ENCODE results near the gene RAB6B. TPM values are rescaled to one million over a fixed set of nuclear protein-coding genes. Genes with fewer than 3 reads are reported as not detected.

The RAB6B gene
- total RNA-seq, 2 donors from 2014 or later: 2.6 to 5.6 TPM

DNA sequence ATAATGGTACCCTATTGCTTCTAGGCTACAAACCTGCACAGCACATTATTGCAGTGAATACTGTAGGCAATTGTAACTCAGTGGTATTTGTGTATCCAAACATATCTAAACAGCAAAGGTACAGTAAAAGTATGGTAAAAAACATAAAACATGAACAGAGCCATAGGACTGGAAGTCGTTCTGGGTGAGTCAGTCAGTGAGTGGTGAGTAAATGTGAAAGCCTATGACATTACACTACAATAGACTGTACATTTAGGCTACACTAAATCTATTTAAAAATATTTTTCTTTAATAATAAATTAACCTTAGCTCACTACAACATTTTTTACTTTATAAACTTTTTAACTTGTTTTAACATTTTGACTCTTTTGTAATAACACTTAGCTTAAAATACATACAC, 21.3 kb downstream of the RAB6B start:
- no peaks in the 10 kb centered on the region for H3K9me3 ChIP-seq
- H3K36me3 ChIP-seq: no peaks in the 10 kb centered on the region
- no peak for DNase-seq
- no peaks in the 10 kb centered on the region for H3K4me1 ChIP-seq
- no peak overlapping the region for H3K27ac ChIP-seq
- H3K27me3 ChIP-seq: no peaks in the 10 kb centered on the region
- intact Hi-C loops (cut with DNase I): no loop called here
- TF ChIP-seq, protein P1, sequence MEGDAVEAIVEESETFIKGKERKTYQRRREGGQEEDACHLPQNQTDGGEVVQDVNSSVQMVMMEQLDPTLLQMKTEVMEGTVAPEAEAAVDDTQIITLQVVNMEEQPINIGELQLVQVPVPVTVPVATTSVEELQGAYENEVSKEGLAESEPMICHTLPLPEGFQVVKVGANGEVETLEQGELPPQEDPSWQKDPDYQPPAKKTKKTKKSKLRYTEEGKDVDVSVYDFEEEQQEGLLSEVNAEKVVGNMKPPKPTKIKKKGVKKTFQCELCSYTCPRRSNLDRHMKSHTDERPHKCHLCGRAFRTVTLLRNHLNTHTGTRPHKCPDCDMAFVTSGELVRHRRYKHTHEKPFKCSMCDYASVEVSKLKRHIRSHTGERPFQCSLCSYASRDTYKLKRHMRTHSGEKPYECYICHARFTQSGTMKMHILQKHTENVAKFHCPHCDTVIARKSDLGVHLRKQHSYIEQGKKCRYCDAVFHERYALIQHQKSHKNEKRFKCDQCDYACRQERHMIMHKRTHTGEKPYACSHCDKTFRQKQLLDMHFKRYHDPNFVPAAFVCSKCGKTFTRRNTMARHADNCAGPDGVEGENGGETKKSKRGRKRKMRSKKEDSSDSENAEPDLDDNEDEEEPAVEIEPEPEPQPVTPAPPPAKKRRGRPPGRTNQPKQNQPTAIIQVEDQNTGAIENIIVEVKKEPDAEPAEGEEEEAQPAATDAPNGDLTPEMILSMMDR (IDR thresholded peaks at IDR 0.05): no peak
- no peak overlapping the region for H3K4me3 ChIP-seq
- H3K9ac ChIP-seq (ENCODE audit: low read depth in 2 of 2, low read length in 2 of 2): no peak overlapping the region

DNA sequence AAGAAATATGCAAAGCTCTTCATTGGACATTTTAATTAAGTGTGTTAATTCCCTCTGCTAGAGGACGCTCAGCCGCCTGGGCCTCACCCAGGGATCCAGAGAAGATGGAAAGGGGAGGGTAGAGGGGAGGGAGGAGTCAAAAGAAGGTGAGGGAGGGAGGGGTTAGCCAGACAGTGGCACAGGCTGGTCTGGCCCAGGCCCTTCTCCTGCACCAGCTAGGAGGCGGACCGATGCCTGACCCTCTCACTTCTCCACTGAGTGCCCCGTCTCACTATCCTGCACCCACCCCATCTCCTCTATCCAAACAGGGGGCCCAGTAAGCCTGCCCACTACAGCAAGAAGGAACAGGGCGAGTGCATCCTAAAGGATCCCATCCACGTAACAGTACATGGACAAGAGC, 22.9 kb downstream of the RAB6B start:
- H3K27me3 ChIP-seq: no peaks in the 10 kb centered on the region
- intact Hi-C loops (cut with DNase I): no loop called here
- no peaks in the 10 kb centered on the region for H3K4me1 ChIP-seq
- TF ChIP-seq, protein P1 (IDR thresholded peaks at IDR 0.05): no peak
- H3K9me3 ChIP-seq: no peaks in the 10 kb centered on the region
- H3K27ac ChIP-seq: no peak overlapping the region
- no peak for DNase-seq
- H3K4me3 ChIP-seq: no peak overlapping the region
- H3K9ac ChIP-seq (ENCODE audit: low read depth in 2 of 2, low read length in 2 of 2): no peak overlapping the region
- H3K36me3 ChIP-seq: no peaks in the 10 kb centered on the region

DNA sequence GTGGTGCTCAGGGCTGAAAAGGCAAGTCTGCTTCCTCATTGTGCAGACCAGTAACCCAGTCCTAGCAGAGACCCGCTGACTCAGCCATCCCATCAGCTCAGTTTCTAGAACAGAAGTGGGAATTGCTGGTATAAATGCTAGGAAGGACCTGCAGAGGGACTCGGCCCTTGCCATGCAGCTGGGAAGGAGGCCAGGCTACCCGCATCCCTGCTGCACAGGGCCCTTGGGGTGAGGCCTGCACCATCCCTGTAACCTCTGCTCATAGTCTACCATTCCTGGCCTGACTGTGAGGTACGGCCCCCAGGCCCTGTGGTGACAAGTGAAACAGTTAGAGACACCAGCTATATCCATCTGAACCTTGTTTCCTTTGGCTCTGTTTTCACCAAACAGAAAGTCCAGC, 23.5 kb downstream of the RAB6B start:
- no peaks in the 10 kb centered on the region for H3K9me3 ChIP-seq
- H3K36me3 ChIP-seq: no peaks in the 10 kb centered on the region
- TF ChIP-seq, protein P1 (IDR thresholded peaks at IDR 0.05): no peak
- no peaks in the 10 kb centered on the region for H3K4me1 ChIP-seq
- no peak for DNase-seq
- no peak overlapping the region for H3K4me3 ChIP-seq
- H3K9ac ChIP-seq (ENCODE audit: low read depth in 2 of 2, low read length in 2 of 2): no peak overlapping the region
- intact Hi-C loops (cut with DNase I): no loop called here
- no peaks in the 10 kb centered on the region for H3K27me3 ChIP-seq
- no peak overlapping the region for H3K27ac ChIP-seq

DNA sequence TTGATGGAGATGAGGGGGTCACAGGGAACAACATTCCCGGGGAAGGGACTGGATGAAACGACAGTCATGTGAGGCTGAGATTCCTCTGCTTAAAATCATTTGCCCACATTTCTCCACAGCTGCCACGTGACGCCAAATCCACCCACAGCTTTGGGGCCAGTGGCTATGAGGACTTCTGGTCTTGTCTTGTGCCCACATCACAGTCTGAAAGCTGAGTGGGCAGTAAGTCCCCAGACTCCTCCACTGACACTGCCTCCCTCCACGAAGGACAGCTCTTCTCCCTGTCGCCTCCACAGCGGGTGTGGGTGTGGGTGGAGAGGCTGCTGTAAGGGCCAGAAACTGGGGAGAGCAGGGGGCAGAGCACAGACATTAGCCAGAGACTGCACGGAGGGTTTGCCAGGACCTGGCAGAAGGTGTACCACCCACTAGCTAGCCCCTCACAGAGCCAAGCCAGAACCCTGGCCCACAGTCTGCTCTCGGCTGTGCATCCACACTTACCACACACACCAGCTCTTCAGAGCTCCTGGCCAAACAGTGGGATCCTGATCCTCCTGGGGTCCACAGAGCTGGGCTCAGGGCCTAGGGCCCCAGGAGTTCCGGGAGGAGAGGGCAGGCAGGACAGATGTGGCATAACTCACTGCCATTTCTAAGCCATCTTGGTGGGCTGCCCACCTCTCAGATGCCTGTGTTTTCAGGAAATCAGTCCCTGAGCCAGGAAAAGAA, 24.2 kb downstream of the RAB6B start:
- Histone ChIP-seq H3K9me3 (no peaks in the 10 kb centered on the region), H3K4me3 (no peak overlapping the region), H3K4me1 (no peaks in the 10 kb centered on the region), H3K27me3 (no peaks in the 10 kb centered on the region), H3K9ac (ENCODE audit: low read depth in 2 of 2, low read length in 2 of 2) (no peak overlapping the region), H3K36me3 (no peaks in the 10 kb centered on the region), H3K27ac (no peak overlapping the region)
- no peak for DNase-seq
- intact Hi-C loops (cut with DNase I): no loop called here
- TF ChIP-seq, protein P1 (IDR thresholded peaks at IDR 0.05): no peak

DNA sequence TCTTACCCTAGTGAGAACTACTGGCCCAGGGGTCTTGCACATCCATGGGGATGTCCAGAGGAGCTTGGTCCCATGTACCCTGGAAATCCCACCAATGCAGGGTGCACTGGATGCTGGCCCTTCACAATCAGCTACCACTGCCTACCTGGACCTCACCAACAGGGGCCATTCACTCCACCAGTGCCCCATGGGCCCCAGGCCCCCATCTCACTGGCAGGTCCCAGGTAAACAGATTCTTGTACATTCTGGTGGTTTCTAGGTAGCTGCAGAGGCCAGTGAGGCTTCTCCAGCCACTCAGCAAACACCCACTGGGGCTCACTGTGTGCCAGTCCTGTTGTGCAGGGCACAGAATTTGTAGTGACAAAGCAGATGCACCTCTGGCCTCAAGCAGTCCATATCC, 24.9 kb downstream of the RAB6B start:
- intact Hi-C loops (cut with DNase I): no loop called here
- H3K27ac ChIP-seq: no peak overlapping the region
- no peaks in the 10 kb centered on the region for H3K27me3 ChIP-seq
- no peak overlapping the region for H3K9ac ChIP-seq (ENCODE audit: low read depth in 2 of 2, low read length in 2 of 2)
- TF ChIP-seq, protein P1 (IDR thresholded peaks at IDR 0.05): no peak
- H3K36me3 ChIP-seq: no peaks in the 10 kb centered on the region
- no peak overlapping the region for H3K4me3 ChIP-seq
- DNase-seq: no peak
- no peaks in the 10 kb centered on the region for H3K4me1 ChIP-seq
- H3K9me3 ChIP-seq: no peaks in the 10 kb centered on the region
